ENCODE data around the gene PIK3R5.
A peak's percentile ranks its signal among the peaks of the same experiment; 100 is the strongest.

Gene PIK3R5

GRCh38 chr17:8925141-8925540, 40.4 kb downstream of the PIK3R5 start:
- Histone ChIP-seq H3K27ac (no peak overlapping the region), H3K36me3 (ENCODE audit: insufficient read depth) (no peaks in the 10 kb centered on the region), H4K20me1 (ENCODE audit: insufficient read depth) (no peaks in the 10 kb centered on the region), H3K79me2 (ENCODE audit: insufficient read depth, low read depth) (no peaks in the 10 kb centered on the region), H3K4me2 (peak overlapping the region; percentile 13; the same call in 1 of the 2 replicates), H3K9ac (no peak overlapping the region), H3K27me3 (ENCODE audit: insufficient read depth, low read depth) (no peaks in the 10 kb centered on the region), H2AFZ (ENCODE audit: low read depth) (no peak overlapping the region), H3K4me1 (ENCODE audit: low read depth, poor library complexity, severe bottlenecking) (peaks cover 9% of the 10 kb centered on the region), H3K4me3 (IDR thresholded peaks at IDR 0.05; ENCODE audit: insufficient read depth, low read depth, low read length) (no peak overlapping the region)
- TF ChIP-seq CTCF (conservative IDR thresholded peaks at IDR 0.05; ENCODE audit: low read depth, low read length) = no peak

- Histone ChIP-seq H3K4me1 (ENCODE audit: low read depth, poor library complexity, severe bottlenecking) (peaks cover 9% of the 10 kb centered on the region), H3K27ac (peak overlapping the region; percentile 30; the same call in 1 of the 2 replicates), H3K4me2 (peak overlapping the region; percentile 13; the same call in 1 of the 2 replicates), H4K20me1 (ENCODE audit: insufficient read depth) (no peaks in the 10 kb centered on the region), H2AFZ (ENCODE audit: low read depth) (no peak overlapping the region), H3K36me3 (ENCODE audit: insufficient read depth) (no peaks in the 10 kb centered on the region), H3K9ac (no peak overlapping the region), H3K27me3 (ENCODE audit: insufficient read depth, low read depth) (no peaks in the 10 kb centered on the region), H3K4me3 (IDR thresholded peaks at IDR 0.05; ENCODE audit: insufficient read depth, low read depth, low read length) (no peak overlapping the region), H3K79me2 (ENCODE audit: insufficient read depth, low read depth) (no peaks in the 10 kb centered on the region)
- TF ChIP-seq CTCF (conservative IDR thresholded peaks at IDR 0.05; ENCODE audit: low read depth, low read length) = no peak
Measured at GRCh38 chr17:8924595-8924994, 40.9 kb downstream of the PIK3R5 start.

GRCh38 chr17:8923762-8924161, 41.7 kb downstream of the PIK3R5 start:
- no peak for TF ChIP-seq CTCF (conservative IDR thresholded peaks at IDR 0.05; ENCODE audit: low read depth, low read length)
- Histone ChIP-seq H3K27me3 (ENCODE audit: insufficient read depth, low read depth) (no peaks in the 10 kb centered on the region), H3K36me3 (ENCODE audit: insufficient read depth) (no peaks in the 10 kb centered on the region), H3K4me2 (no peak overlapping the region), H3K4me1 (ENCODE audit: low read depth, poor library complexity, severe bottlenecking) (peaks cover 9% of the 10 kb centered on the region), H3K79me2 (ENCODE audit: insufficient read depth, low read depth) (no peaks in the 10 kb centered on the region), H3K4me3 (IDR thresholded peaks at IDR 0.05; ENCODE audit: insufficient read depth, low read depth, low read length) (no peak overlapping the region), H4K20me1 (ENCODE audit: insufficient read depth) (no peaks in the 10 kb centered on the region), H2AFZ (ENCODE audit: low read depth) (no peak overlapping the region), H3K9ac (no peak overlapping the region), H3K27ac (no peak overlapping the region; the same call in 1 of the 2 replicates)

GRCh38 chr17:8922928-8923327, 42.6 kb downstream of the PIK3R5 start:
- Histone ChIP-seq H2AFZ (ENCODE audit: low read depth) (no peak overlapping the region), H3K4me2 (no peak overlapping the region), H3K27me3 (ENCODE audit: insufficient read depth, low read depth) (no peaks in the 10 kb centered on the region), H4K20me1 (ENCODE audit: insufficient read depth) (no peaks in the 10 kb centered on the region), H3K27ac (no peak overlapping the region), H3K36me3 (ENCODE audit: insufficient read depth) (no peaks in the 10 kb centered on the region), H3K79me2 (ENCODE audit: insufficient read depth, low read depth) (no peaks in the 10 kb centered on the region), H3K4me3 (IDR thresholded peaks at IDR 0.05; ENCODE audit: insufficient read depth, low read depth, low read length) (no peak overlapping the region), H3K9ac (no peak overlapping the region), H3K4me1 (ENCODE audit: low read depth, poor library complexity, severe bottlenecking) (peaks cover 9% of the 10 kb centered on the region)
- no peak for TF ChIP-seq CTCF (conservative IDR thresholded peaks at IDR 0.05; ENCODE audit: low read depth, low read length)

Data from KMS-11 (cell line).